Stimulated activated CD4-positive, alpha-beta T cell treated with anti-CD3 and anti-CD28 coated beads, Interleukin-1b, Interleukin-23, amount 100 ng/mL, for 4 hours (primary cell): ENCODE measurements around the gene PPP1R27.

Experiments used
- DNase-seq, 2 donors: peaks; one replicate each; pipeline ENCODE4 v3.0.0-alpha.2; 2020; ENCODE audit warnings: low read depth in 2 of 2

Gene PPP1R27

GRCh38 chr17:81804559-81805399, 30.1 kb downstream of the PPP1R27 start:
- DNase-seq: no peak

- no peak for DNase-seq
Measured at GRCh38 chr17:81803728-81804558, 30.9 kb downstream of the PPP1R27 start, which contains the start of gene GCGR. Gene GCGR (plus strand): TSS chr17:81804150. CDS start chr17:81809019, 4,869 bp downstream.

DNA sequence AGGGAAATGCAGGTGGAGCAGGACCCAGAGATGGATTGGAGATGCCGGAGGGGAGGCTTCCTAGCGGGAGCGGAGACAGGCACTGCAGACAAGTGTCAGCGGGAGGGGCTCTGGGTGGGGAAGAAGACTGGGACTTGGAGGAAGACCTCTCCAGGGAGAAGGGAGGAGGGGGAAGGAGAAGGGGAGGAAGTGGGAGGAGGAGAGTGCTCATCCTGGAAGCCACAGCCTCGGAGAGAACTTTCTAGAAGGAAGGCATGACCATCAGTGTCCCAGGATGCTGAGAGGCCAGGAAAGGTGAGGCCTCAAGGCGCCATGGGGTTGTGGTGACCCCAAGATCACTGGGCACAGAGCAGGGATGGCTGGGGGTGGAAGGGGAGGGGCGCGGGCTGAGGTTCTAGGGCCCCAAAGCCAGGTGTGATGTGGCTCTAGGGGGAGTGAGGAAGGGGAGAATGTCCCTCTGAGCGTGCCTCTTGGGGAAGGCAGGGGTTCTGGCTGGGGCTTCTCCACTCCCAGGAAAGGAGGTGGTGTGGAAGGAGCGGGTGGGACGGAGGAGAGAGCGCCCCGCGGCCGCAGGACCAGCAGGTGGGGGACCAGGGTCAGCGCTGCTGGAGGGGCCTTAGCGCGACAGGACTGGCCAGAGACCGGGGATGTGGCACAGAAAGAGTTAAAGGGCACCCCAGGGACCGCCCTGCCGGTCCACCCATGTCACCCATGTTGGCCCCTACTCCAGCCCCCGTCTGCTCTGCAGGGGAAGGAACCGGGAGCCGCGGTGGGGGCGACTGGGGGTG, 31.8 kb downstream of the PPP1R27 start:
- DNase-seq: no peak

DNA sequence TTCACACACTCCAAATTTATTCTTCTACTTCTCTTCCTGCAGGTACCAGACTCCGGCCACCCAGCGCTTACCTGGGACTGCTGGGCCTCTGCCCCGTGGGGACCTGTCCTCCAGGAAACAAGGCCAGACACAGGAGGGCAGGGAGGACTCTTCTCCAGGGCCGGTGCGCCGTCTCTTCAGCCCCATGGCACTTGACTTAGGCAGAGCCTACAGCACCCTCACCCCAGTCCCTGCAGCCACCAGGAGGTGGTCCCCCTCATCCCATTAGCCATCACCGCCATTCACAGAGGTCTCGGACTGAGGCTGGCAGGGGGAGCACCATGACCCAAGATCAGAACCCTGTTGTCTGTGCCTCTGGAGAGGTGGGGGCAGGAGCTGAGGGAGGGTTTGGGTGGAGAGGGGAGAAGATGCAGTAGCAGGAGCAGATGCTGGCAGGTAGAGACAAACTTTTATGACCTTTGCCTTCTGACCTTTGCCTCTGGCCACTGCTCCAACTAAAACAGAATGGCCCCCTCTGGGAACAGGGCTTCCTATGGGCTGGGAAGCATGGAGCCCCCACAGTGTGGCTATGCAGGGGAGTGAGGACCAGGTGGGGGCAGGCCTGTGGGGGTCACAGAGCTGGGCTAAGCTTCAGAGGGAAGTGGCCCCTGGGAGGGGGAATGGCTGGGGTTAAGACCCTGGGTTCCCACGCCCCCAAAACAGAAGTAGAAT, 32.6 kb downstream of the PPP1R27 start:
- DNase-seq: no peak

- DNase-seq: no peak
Measured at GRCh38 chr17:81801327-81801726, 33.5 kb downstream of the PPP1R27 start.

DNA sequence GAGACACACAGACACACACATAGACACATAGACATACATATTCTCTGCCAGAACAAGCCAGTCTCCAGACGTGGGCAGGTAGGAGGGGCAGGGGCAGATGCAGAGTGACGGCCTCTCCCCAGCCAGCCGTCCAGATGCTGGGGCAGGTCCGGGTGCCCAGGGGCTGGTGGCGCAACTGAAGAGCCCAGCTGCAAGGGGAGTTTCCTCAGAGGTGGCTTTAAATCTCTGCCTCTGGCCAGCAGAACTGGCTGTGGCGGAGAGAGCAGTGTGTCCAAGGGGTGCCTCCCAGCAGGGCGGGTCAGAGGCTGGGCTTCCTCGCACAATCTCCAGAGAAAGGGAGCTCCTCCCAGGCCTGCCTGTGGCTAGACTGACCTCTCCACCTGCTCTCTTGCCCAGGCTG, 40.3 kb downstream of the PPP1R27 start:
- no peak for DNase-seq

- no peak for DNase-seq
Measured at GRCh38 chr17:81794074-81794476, 40.8 kb downstream of the PPP1R27 start.

DNA sequence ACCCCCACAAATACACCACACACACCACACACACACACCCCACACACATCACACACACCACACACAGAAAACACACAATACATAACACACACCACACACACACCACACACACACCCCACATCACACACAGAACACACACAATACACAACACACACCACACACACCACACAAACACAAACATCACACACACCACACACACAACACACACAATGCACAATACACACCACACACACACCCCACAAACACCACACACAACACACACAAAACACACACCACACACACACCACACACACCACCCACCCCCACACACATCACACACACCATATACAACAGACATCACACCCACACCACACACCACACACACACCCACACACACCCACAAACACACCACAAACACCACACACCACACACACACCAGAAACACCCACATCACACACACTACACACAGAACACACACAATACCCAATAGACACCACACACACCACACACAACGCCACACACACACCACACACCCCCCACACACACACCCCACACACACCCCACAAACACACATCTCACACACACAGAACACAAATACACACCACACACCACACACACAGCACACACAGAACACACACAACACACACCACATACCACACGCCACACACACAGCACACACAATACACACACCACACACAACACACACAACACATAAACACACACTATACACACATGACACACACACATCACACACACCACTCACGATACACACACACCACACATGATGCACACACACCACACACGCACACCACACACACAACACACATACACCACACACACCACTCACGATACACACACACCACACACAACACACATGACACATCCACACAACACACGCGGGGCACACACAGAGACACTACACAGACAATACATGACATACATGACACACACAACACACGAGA, 41.9 kb downstream of the PPP1R27 start:
- DNase-seq: no peak
